ENCODE measurements around the gene ZNF462.
"Not testable (repeated sequence)": the region's sequence is repeated elsewhere in the genome, so short reads cannot be mapped to it uniquely, and the experiment has no call there.

ZNF462 gene

GRCh38 chr9:106962615-106963363 is 99.8 kb downstream of the ZNF462 start:
- no peak for DNase-seq (ENCODE audit: low spot score)

- no peak for DNase-seq (ENCODE audit: low spot score)
These were observed 100.7 kb downstream of the ZNF462 start for GRCh38 chr9:106963684-106964083.

GRCh38 chr9:106964329-106964728 is 101.4 kb downstream of the ZNF462 start:
- DNase-seq (ENCODE audit: low spot score): no peak

GRCh38 chr9:106964822-106965525 is 102.0 kb downstream of the ZNF462 start:
- DNase-seq (ENCODE audit: low spot score): no peak

GRCh38 chr9:106966481-106966880 is 103.5 kb downstream of the ZNF462 start:
- DNase-seq (ENCODE audit: low spot score): no peak

GRCh38 chr9:106969696-106970095 is 106.7 kb downstream of the ZNF462 start:
- no peak for DNase-seq (ENCODE audit: low spot score)

- no peak for DNase-seq (ENCODE audit: low spot score)
These were observed 107.4 kb downstream of the ZNF462 start for GRCh38 chr9:106970219-106970975.

- DNase-seq (ENCODE audit: low spot score): no peak
These were observed 108.1 kb downstream of the ZNF462 start for GRCh38 chr9:106970976-106971457.

GRCh38 chr9:106972082-106972481 is 109.1 kb downstream of the ZNF462 start:
- no peak for DNase-seq (ENCODE audit: low spot score)

- no peak for DNase-seq (ENCODE audit: low spot score)
These were observed 111.4 kb downstream of the ZNF462 start for GRCh38 chr9:106974341-106974740.

GRCh38 chr9:106976772-106977171 is 113.8 kb downstream of the ZNF462 start:
- no peak for DNase-seq (ENCODE audit: low spot score)

GRCh38 chr9:106980551-106981101 is 117.7 kb downstream of the ZNF462 start:
- DNase-seq (ENCODE audit: low spot score): no peak

GRCh38 chr9:106981396-106982287 is 118.7 kb downstream of the ZNF462 start:
- DNase-seq (ENCODE audit: low spot score): no peak

- no peak for DNase-seq (ENCODE audit: low spot score)
These were observed 119.7 kb downstream of the ZNF462 start for GRCh38 chr9:106982636-106983035.

- no peak for DNase-seq (ENCODE audit: low spot score)
These were observed 120.4 kb downstream of the ZNF462 start for GRCh38 chr9:106983346-106983745.

GRCh38 chr9:106989904-106990303 is 126.9 kb downstream of the ZNF462 start:
- DNase-seq (ENCODE audit: low spot score): not testable (repeated sequence)

GRCh38 chr9:106992186-106992585 is 129.2 kb downstream of the ZNF462 start:
- no peak for DNase-seq (ENCODE audit: low spot score)

- no peak for DNase-seq (ENCODE audit: low spot score)
These were observed 130.6 kb downstream of the ZNF462 start for GRCh38 chr9:106993603-106994002.

GRCh38 chr9:106994463-106994862 is 131.5 kb downstream of the ZNF462 start:
- DNase-seq (ENCODE audit: low spot score): no peak

- DNase-seq (ENCODE audit: low spot score): no peak
These were observed 137.3 kb downstream of the ZNF462 start for GRCh38 chr9:107000218-107000617.

- no peak for DNase-seq (ENCODE audit: low spot score)
These were observed 142.2 kb downstream of the ZNF462 start for GRCh38 chr9:107005201-107005600.
